ENCODE measurements around the gene ERCC6L.

GRCh38 chrX:72169008-72169728, 69.7 kb downstream of the ERCC6L start:
- TF ChIP-seq CTCF (IDR thresholded peaks at IDR 0.05) = no peak
- TF ChIP-seq EP300 (IDR thresholded peaks at IDR 0.05) = no peak
- no peak for TF ChIP-seq POLR2A (IDR thresholded peaks at IDR 0.05)

Data from ovary (tissue), 3 donors.